PC-9 (cell line): ENCODE data around the gene OR5B21. TPM values are rescaled to one million over a fixed set of nuclear protein-coding genes. Genes with fewer than 3 reads are reported as not detected.

Source experiments
- Bru-seq: library from RNA; stranded (reverse); fragments of 400-500 nt; gene quantifications from one replicate; lab custom pipeline; 2021; lab: Mats Ljungman, UMichigan
- BruChase-seq, 2 experiments: library from RNA; stranded (reverse); fragments of 400-500 nt; gene quantifications; one replicate each; lab custom pipeline; 2021; lab: Mats Ljungman, UMichigan
- BruUV-seq: library from RNA; stranded (reverse); fragments of 400-500 nt; replicated peaks from 2 replicates; lab custom pipeline; 2021; lab: Mats Ljungman, UMichigan
- CTCF ChIA-PET: fragments of 300-600 bp; sonication (Branson Sonifier 250); formaldehyde crosslinking; loops from one replicate; lab custom pipeline; 2022; ENCODE audit warnings: antibody characterized with exemption; lab: Charles Lee
- POLR2A ChIA-PET: fragments of 300-600 bp; sonication (Branson Sonifier 250); formaldehyde crosslinking; loops from one replicate; lab custom pipeline; 2022; ENCODE audit warnings: antibody characterized with exemption; ENCODE audit not compliant: unreplicated experiment; lab: Charles Lee
- DNase-seq, 2 experiments: peaks; one replicate each; pipeline versions ENCODE4 v3.0.0 to v3.0.0-alpha.2; 2015 to 2022; ENCODE audit warnings: mixed read lengths in 1 of 2
- H2AFZ ChIP-seq: fragments of 200-600 bp; sonication (generic); 2 replicates; pipeline ENCODE4 v1.8.1; 2017; ENCODE audit warnings: antibody characterized with exemption
- H3F3A ChIP-seq: fragments of 200-600 bp; sonication (generic); 2 replicates; pipeline ENCODE4 v1.8.1; 2017; ENCODE audit warnings: antibody characterized with exemption, mild to moderate bottlenecking, low read depth; ENCODE audit not compliant: insufficient read depth
- H3K27ac ChIP-seq: fragments of 200-600 bp; sonication (generic); 2 replicates; pipeline ENCODE4 v1.6.1; 2016; ENCODE audit warnings: mixed run types
- H3K27me3 ChIP-seq: fragments of 200-600 bp; sonication (generic); 2 replicates; pipeline ENCODE4 v1.6.1; 2016; ENCODE audit warnings: low read depth, mixed run types; ENCODE audit not compliant: insufficient read depth
- H3K36me3 ChIP-seq: fragments of 200-600 bp; sonication (generic); 2 replicates; pipeline ENCODE4 v1.6.1; 2016; ENCODE audit warnings: low read depth, mixed run types
- H3K4me1 ChIP-seq: fragments of 200-600 bp; sonication (generic); replicated peaks from 2 replicates; pipeline ENCODE4 v1.6.1; 2016; ENCODE audit warnings: mixed run types; ENCODE audit not compliant: insufficient read depth
- H3K4me2 ChIP-seq: fragments of 200-600 bp; sonication (generic); 2 replicates; pipeline ENCODE4 v1.6.1; 2017; ENCODE audit warnings: mixed run types
- H3K4me3 ChIP-seq: fragments of 200-600 bp; sonication (generic); 2 replicates; pipeline ENCODE4 v1.6.1; 2016; ENCODE audit warnings: mixed run types
- H3K79me2 ChIP-seq: fragments of 200-600 bp; sonication (generic); 2 replicates; pipeline ENCODE4 v1.6.1; 2017; ENCODE audit warnings: low read depth, mixed run types
- H3K9me2 ChIP-seq: fragments of 200-600 bp; sonication (generic); 2 replicates; pipeline ENCODE4 v1.8.1; 2017; ENCODE audit warnings: mild to moderate bottlenecking; ENCODE audit not compliant: insufficient read depth
- H3K9me3 ChIP-seq: fragments of 200-600 bp; sonication (generic); 2 replicates; pipeline ENCODE4 v1.8.1; 2016; ENCODE audit warnings: low read depth; ENCODE audit not compliant: insufficient read depth
- H4K20me1 ChIP-seq: fragments of 200-600 bp; sonication (generic); 2 replicates; pipeline ENCODE4 v1.8.1; 2017; ENCODE audit not compliant: insufficient read depth
- EZH2 ChIP-seq: fragments of 200-600 bp; sonication (generic); IDR thresholded peaks from 2 replicates; pipeline ENCODE4 v1.8.0; 2017; ENCODE audit warnings: antibody characterized with exemption, low read depth
- intact Hi-C: fragments of 100-400 bp; cut with micrococcal nuclease; formaldehyde crosslinking; loops from one replicate; pipeline ENCODE4 v1.10.0; 2022; ENCODE audit not compliant: unreplicated experiment
- long read RNA-seq: library from polyadenylated mRNA; stranded (forward); transcript quantifications from one replicate; pipeline ENCODE4 v2.0.0, GENCODE V29; 2022
- total RNA-seq: library from RNA; stranded (reverse); gene quantifications from 2 replicates; pipeline ENCODE4 v1.2.3, GENCODE V29; 2021
- TF ChIP-seq, protein P1 (sequence below): fragments of 200-600 bp; sonication (generic); conservative IDR thresholded peaks from 2 replicates; pipeline ENCODE4 v1.6.1; 2017; ENCODE audit warnings: mixed run types, antibody characterized with exemption, mild to moderate bottlenecking, moderate library complexity

The OR5B21 gene
- not detected in 2 replicates for total RNA-seq
- not detected for Bru-seq, nascent RNA
- BruChase-seq, experiment 1, labeled RNA remaining after a 2-hour chase = not detected
- percentile 36 among the genes with signal in this experiment for BruChase-seq, experiment 2, labeled RNA remaining after a 6-hour chase
- long read RNA-seq = 0 reads

DNA sequence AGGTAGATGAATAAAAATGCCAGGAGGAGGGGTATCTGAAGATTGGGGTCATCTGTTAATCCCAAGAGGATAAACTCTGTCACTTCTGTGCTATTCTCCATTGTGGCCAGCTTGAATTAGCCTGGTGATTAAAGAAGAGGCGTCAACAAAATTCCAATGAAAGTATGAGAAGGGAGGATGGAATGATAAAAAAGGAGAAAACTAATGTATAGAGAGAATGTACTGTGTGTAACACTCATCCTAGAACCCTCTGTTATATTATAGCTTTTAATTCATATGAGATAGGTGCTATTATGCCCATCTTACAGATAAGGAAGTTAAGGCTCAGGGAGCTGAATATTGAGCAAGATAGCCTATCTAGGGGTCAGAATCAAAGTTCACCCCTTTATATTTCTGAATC lies at the start of gene OR5B21:
TSS of gene OR5B21 (minus strand) at position 101 of the 400 bp plus-strand sequence. CDS start at position 101, 0 bp downstream.
- Histone ChIP-seq H3K9me3 (no peaks in the 10 kb centered on the region), H3F3A (no peaks in the 10 kb centered on the region), H3K27ac (no peak within 1 kb of the TSS), H2AFZ (no peak within 1 kb of the TSS), H4K20me1 (no peaks in the 10 kb centered on the region), H3K4me1 (no peaks in the 10 kb centered on the region), H3K4me2 (no peak within 1 kb of the TSS), H3K36me3 (no peaks in the 10 kb centered on the region), H3K9me2 (no peaks in the 10 kb centered on the region), H3K79me2 (no peaks in the 10 kb centered on the region), H3K4me3 (no peak within 1 kb of the TSS), H3K27me3 (no peaks in the 10 kb centered on the region)
- DNase-seq = no peak
- CTCF ChIA-PET = no interaction called here
- POLR2A ChIA-PET = no interaction called here
- no TSS peak for BruUV-seq
- intact Hi-C loops = no loop called here
- no peak for TF ChIP-seq EZH2
- TF ChIP-seq, protein P1, sequence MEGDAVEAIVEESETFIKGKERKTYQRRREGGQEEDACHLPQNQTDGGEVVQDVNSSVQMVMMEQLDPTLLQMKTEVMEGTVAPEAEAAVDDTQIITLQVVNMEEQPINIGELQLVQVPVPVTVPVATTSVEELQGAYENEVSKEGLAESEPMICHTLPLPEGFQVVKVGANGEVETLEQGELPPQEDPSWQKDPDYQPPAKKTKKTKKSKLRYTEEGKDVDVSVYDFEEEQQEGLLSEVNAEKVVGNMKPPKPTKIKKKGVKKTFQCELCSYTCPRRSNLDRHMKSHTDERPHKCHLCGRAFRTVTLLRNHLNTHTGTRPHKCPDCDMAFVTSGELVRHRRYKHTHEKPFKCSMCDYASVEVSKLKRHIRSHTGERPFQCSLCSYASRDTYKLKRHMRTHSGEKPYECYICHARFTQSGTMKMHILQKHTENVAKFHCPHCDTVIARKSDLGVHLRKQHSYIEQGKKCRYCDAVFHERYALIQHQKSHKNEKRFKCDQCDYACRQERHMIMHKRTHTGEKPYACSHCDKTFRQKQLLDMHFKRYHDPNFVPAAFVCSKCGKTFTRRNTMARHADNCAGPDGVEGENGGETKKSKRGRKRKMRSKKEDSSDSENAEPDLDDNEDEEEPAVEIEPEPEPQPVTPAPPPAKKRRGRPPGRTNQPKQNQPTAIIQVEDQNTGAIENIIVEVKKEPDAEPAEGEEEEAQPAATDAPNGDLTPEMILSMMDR = no peak

DNA sequence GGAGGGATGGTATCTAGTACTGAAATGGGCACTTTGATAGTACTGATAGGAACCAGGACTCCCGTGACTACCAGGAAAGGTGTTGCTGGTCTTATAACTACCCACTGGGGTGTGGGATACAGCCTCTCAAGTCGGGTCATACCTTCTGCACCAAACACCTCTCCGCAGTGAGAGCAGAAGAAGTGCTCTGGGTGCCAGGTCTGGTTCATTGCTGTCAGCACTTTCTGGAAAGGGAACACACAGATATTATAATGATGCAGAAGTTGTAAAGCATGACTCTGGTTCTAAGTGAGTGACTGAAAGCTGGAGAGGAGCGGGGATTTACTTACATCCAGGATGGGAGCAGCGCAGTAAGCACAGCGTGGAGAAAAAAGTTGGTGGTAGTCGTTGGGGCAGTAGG lies 41.7 kb upstream of the OR5B21 start:
- H3K27ac ChIP-seq = no peak overlapping the region
- TF ChIP-seq EZH2 = no peak
- TF ChIP-seq, protein P1 = no peak
- no peaks in the 10 kb centered on the region; the same call in 1 of the 2 replicates for H3K9me2 ChIP-seq
- H3K27me3 ChIP-seq = no peaks in the 10 kb centered on the region
- H2AFZ ChIP-seq = no peak overlapping the region
- ChIA-PET CTCF (no interaction called here), POLR2A (no interaction called here)
- H3K9me3 ChIP-seq = no peaks in the 10 kb centered on the region
- no peaks in the 10 kb centered on the region for H3F3A ChIP-seq
- H3K4me3 ChIP-seq = no peak overlapping the region
- intact Hi-C loops = no loop called here
- no TSS peak for BruUV-seq
- no peak overlapping the region for H3K4me2 ChIP-seq
- H3K36me3 ChIP-seq = no peaks in the 10 kb centered on the region; the same call in none of the 2 replicates
- no peaks in the 10 kb centered on the region for H3K4me1 ChIP-seq
- no peaks in the 10 kb centered on the region for H3K79me2 ChIP-seq
- H4K20me1 ChIP-seq = no peaks in the 10 kb centered on the region
- DNase-seq = no peak

DNA sequence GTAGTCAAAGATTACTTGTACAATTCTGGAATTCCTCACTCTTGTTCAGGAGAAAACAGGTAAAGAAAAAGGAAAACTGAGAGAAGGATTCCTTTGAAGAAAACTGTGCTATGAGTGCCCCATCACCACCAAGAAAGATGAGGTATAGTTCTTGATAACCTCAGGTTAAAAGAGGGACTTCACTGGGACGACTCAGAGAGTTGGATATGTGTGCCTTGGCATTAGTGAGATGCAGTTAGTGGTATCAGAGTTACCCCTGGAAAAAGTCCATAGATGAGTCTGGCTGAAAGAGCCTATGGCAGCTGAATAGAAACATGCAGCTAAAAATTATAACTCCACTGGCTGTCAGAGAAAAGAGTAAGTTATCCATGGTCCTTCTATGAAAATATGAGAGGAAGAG lies 38.9 kb upstream of the OR5B21 start:
- Histone ChIP-seq H3K36me3 (no peaks in the 10 kb centered on the region; the same call in none of the 2 replicates), H4K20me1 (no peaks in the 10 kb centered on the region), H3K4me2 (no peak overlapping the region), H3K4me3 (no peak overlapping the region), H3K27ac (no peak overlapping the region), H3K9me2 (no peaks in the 10 kb centered on the region; the same call in 1 of the 2 replicates), H2AFZ (no peak overlapping the region), H3K4me1 (no peaks in the 10 kb centered on the region), H3K79me2 (no peaks in the 10 kb centered on the region), H3K27me3 (no peaks in the 10 kb centered on the region), H3K9me3 (no peaks in the 10 kb centered on the region), H3F3A (no peaks in the 10 kb centered on the region)
- POLR2A ChIA-PET = no interaction called here
- intact Hi-C loops = no loop called here
- no TSS peak for BruUV-seq
- TF ChIP-seq, protein P1 = no peak
- no peak for TF ChIP-seq EZH2
- no peak for DNase-seq
- CTCF ChIA-PET = no interaction called here
